HG02973 (cell line): ENCODE measurements around the gene SPPL3.
"Not testable (repeated sequence)": the region's sequence is repeated elsewhere in the genome, so short reads cannot be mapped to it uniquely, and the experiment has no call there.

Experiments
- ATAC-seq: cut with Tn5 transposase; IDR thresholded peaks from one replicate; pipeline ENCODE4 v1.9.1; 2021; ENCODE audit warnings: moderate library complexity; ENCODE audit not compliant: unreplicated experiment

Gene SPPL3, protein sequence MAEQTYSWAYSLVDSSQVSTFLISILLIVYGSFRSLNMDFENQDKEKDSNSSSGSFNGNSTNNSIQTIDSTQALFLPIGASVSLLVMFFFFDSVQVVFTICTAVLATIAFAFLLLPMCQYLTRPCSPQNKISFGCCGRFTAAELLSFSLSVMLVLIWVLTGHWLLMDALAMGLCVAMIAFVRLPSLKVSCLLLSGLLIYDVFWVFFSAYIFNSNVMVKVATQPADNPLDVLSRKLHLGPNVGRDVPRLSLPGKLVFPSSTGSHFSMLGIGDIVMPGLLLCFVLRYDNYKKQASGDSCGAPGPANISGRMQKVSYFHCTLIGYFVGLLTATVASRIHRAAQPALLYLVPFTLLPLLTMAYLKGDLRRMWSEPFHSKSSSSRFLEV

DNA sequence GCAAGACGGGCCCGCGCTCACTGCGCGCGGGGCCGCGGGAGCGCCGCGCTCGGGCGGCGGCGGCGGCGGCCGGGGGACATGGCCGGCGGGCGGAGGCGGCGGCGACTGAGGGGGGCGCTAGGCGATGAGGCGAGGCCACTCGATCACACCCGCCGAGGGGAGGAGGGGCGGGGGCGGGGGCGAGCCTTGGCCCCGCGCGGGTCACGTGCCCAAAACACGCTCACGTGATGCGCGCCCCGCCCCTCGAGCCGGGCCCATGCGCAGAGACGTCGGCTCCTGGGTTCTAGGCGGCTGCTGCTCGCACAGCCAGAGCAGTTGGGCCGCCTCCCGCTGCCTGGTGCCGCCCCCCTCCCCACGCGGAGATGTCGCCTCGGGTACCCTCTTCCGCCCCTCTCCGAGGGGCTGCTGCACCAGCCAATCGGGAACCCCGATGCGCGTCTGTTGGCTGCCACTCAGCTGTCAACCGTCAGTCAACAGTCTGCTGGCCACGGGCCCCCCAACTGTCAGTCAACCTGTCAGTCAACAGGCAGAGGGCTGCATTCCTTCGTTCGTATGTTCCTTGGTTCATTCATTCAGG is at the start of gene SPPL3:
Gene SPPL3 (minus strand): TSS at position 162 of the 577 bp plus-strand sequence. CDS start 491 bp downstream, outside the sequence.
- peak; percentile 64 for ATAC-seq

DNA sequence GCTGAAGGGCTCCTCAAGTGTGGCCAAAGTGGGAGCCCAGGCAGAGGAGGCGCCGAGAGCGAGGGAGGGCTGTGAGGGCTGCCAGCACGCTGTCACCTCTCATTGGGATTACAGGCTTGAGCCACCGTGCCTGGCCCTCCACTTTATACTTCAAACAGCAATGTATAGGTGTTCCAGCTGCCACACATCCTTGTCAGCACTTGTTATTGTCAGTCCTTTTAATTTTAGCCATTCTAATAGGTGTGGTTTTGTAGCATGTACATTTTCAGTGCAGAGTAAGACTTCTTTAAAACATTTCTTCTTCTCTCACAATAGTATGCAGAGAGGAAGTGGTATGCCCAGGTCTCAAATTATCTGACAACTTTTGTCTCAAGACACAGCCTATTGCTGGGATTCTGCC is 46.6 kb upstream of the SPPL3 start:
- no peak for ATAC-seq

DNA sequence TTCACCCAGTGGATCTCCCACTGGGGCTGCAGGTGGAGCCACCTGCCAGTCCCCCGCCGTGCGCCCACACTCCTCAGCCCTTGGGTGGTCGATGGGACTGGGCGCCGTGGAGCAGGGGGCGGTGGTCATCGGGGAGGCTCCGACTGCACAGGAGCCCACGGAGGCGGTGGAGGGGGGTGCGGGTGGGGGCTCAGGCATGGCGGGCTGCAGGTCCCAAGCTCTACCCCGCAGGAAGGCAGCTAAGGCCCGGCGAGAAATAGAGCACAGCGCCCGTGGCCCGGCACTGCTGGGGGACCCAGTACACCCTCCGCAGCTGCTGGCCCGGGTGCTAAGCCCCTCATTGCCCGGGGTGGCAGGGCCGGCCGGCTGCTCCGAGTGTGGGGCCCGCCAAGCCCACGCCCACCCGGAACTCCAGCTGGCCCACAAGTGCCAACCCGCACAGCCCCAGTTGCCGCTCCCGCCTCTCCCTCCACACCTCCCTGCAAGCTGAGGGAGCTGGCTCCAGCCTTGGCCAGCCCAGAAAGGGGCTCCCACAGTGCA is 46.2 kb upstream of the SPPL3 start:
- not testable (repeated sequence) for ATAC-seq

DNA sequence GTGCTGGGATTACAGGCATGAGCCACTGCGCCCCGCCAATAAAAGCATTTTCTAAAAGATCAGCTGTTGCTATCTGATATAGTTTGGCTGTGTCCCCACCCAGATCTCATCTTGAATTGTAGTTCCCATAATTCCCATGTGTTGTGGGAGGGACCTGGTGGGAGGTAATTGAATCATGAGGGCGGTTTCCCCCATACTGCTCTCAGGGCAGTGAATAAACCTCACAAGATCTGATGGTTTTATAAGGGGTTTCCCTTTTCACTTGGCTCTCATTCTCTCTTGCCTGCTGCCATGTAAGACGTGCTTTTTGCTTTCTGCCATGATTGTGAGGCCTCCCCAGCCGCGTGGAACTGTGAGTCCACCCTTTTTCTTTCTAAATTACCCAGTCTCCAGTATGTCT is 41.4 kb upstream of the SPPL3 start:
- ATAC-seq, result not testable (repeated sequence)

DNA sequence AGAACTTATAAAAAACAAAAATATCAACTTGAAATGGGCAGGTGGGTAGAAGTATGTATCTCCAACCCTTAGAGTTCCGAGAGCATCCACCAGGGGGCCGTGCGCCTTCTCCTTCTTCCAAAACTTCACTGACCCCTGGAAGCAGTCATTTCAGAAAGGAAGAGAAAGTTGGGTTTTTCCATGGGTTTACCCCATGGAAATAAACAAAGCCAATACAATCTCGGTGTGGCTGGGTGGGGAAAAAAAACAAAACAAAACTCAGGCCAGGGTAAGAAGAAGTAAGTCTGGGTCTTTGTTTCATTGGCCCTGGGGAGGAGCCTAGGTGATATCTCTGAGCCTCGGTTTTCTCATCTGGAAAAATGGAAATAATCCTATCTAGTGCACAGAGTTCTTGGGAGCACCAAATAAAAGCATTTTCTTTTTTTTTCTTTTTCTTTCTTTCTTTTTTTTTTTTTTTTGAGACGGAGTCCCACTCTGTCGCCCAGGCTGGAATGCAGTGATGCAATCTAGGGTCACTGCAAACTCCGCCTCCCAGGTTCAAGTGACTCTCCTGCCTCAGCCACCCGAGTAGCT is 40.6 kb upstream of the SPPL3 start:
- no peak for ATAC-seq

DNA sequence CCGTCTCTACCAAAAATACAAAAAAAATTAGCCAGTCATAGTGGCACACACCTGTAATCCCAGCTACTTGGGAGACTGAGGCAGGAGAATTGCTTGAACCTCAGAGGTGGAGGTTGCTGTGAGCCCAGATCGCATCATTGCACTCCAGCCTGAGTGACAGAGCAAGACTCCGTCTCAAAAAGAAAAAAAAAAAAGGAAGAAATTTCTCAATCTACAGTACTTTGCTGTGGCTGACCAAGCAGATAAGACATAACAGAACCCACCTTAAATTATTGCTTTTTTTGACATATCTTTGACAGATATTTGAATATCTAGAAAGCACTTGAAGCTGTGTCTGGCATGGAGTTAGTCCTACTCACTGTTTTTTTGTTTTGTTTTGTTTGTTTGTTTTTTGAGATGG is 39.3 kb upstream of the SPPL3 start:
- no peak for ATAC-seq

DNA sequence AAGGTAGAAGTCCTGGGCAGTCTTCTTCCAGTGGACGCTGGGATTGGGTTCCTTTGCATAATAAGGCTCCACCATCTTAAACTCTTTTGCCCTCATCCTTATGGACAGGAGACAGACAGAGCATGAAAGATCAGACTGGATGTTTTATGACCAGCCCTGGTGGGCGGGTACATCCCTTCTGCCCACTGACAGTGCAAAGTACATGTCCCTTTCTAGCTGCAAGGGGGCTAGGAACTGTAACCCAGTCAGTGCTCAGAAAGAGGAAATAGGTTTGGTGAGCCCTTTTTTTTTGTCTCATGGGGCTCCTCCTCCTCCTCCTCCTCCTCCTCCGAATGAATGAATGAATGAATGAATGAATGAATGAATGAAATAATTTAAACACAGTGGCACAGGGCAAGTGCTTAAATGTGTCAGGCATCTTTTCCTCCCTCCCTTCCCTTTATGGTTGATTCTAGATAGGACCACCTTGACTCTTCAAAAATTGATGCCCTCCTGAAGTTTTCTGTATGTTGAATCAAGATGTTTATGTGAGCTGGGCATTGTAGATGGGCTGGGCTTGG is 37.8 kb upstream of the SPPL3 start:
- ATAC-seq, result no peak

DNA sequence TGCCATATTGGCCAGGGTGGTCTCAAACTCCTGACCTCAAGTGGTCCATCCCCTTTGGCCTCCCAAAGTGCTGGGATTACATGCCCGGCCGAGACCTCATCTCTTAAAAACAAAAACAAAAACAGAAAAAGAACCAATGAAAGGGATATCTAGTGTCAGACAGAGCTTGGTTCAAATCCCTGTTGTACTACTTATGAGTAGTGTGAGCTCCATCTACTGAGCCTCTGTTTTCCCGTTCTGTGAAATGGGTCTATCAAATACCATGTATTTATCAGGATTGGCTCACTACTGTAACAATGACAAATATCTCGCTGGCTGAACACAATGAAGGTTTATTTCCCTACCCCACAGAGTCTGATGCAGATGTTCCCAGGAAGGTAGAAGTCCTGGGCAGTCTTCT is 37.3 kb upstream of the SPPL3 start:
- no peak for ATAC-seq

DNA sequence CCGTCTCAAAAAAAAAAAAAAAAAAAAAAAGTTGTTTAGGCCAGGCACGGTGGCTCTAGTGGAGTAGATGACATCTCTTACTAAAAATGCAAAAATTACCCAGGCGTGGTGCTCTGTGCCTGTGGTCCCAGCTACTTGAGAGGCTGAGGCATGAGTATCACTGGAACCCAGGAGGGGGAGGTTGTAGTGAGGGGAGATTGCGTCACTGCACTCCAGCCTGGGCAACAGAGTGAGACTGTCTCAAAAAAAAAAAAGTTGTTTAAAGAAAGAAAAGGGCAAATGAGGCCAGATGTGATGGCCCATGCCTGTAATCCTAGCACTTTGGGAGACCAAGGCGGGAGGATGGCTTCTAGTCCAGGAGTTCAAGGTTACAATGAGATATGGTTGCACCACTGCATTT is 36.6 kb upstream of the SPPL3 start:
- no peak for ATAC-seq

DNA sequence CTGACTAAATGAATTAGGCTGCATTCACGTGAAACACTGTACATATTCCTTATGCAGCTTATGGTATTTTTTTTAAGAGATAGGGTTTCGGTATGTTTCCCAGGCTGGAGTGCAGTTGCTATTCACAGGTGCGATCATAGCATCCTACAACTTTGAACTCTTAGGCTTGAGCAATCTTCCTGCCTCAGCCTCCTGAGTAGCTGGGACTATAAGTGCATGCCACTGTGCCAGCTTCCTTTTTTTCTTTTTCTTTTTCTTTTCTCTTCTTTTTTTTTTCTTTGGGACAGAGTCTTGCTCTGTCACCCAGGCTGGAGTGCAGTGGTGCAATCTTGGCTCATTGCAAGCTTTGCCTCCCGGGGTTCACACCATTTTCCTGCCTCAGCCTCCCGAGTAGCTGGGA is 35.8 kb upstream of the SPPL3 start:
- no peak for ATAC-seq

DNA sequence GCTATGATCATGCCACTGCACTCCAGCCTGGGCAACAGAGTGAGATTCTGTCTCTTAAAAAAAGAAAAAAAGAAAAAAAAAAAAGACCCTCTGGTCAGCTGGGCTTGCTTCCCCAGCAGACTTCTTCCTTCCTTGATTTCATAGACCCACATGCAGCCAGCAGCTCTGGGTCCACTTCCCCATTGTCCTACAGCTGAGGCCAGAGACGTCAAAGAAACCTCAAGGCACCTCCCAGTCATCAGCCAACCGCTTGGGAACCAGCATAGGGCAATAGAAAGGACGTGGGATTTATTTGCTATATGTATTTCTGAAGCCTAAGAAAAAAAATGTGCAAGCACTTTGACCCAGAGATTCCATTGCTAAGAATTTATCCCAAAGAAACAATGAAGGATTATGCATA is 35.4 kb upstream of the SPPL3 start:
- ATAC-seq, result no peak

DNA sequence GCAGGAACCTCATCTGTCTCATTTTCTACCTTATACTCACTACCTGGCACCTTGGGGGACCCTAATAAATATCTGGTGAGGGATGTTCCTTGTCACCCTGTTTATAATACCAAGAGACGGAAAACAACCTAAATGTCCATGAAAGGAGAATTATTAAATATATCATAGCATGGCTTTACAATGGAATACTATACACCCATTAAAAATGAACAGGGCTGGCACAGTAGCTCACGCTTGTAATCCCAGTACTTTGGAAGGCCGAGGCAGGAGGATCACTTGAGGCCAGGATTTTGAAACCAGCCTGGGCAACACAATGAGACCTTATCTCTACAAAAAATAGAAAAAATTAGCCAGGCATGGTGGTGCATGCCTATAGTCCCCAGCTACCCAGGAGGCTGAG is 34.3 kb upstream of the SPPL3 start:
- ATAC-seq, result no peak

DNA sequence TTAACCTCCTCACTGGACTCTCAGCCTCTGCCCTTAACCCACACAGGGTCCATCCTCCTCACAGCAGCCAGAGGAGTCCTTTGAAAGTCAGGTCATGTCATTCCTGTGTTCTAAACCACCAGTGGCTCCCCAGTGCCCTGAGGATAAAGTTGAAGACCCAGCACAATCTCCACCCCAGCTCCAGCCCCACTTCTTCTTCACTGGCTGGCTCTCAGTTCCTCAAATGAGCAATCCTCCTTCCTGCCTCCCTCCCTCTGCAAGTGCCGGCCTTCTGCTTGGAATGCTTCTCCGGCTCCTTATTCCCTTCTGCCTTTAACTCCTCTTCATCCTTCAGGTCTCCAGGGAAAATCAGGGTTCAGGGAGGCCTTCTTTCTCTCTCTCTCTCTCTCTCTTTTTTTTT is 32.0 kb upstream of the SPPL3 start:
- ATAC-seq, result no peak

DNA sequence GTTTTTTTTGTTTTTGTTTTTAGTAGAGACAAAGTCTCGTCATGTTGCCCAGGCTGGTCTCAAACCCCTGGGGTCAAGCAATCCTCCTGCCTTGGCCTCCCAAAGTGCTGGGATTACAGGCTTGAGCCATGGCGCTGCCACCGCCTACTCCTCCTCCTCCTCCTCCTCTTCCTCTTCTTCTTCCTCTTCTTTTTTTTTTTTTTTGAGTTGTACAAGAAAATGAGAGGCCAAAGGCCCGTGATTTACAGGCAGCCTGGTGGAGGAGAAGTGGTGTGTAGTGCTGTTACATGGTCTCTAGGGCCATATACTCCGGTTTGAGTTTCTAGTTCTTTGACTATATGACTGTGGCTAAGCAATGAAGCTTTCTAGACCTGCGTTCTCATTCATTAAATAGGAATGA is 29.6 kb upstream of the SPPL3 start:
- no peak for ATAC-seq

DNA sequence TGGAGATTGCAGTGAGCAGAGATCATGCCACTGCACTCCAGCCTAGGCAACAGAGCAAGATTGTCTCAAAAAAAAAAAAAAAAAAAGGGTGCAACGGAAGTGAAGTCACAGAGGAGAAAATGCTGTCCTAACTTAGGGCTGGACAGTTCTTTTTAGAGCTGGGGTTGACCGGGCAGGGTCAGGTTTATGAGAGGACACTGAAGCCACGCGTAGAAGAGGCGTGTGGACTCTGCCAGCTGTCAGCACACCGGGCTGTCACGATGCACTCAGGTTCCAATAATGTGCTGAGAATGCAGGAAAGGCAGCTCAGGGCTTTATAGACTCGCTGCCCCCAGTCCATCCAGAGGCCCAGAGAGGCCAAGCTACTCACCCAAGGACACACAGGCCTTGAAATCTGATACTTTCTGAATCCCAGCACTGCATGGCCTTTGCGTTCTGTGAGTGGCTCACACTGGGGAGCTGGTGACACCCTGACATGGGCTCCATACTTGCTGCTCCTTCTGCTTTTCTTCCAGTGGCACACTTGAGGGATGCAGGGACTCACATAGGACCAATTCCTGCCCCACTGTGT is 28.9 kb upstream of the SPPL3 start:
- no peak for ATAC-seq

DNA sequence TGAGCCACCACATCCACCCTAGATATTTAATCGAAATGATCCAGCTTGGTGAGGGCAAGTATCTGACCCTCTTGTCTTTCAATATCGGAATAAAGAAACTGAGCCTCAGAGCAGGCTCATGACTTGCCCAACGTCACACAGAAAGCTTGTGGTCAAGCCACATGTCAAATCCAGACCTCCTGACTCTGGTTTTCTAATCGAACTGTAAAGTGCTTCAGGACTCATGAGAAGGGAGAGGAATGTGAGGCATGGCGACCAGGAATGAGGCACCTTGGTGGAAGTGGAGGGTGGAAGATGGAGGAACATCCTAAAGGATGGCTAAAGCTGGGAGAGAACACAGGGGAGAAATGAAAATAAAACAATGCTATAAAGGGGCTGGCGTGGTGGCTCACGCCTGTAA is 27.9 kb upstream of the SPPL3 start:
- no peak for ATAC-seq

DNA sequence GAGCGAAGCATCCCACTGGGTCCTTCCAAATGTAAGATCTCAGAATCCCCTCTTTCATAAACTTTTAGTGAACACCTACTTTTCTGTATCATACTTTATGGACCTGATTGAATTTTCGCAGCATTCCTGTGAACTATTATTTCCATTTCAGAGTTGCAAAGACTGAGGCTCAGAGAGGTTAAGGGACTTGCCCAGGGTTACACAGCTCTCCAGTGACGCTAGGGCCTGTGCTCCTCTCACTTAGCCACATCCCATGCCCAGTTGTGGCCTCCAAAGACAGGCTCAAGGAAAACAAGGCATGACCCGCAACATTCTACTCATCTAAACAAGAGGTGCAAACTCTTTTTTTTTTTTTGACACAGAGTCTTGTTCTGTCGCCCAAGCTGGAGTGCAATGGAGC is 25.9 kb upstream of the SPPL3 start:
- no peak for ATAC-seq

DNA sequence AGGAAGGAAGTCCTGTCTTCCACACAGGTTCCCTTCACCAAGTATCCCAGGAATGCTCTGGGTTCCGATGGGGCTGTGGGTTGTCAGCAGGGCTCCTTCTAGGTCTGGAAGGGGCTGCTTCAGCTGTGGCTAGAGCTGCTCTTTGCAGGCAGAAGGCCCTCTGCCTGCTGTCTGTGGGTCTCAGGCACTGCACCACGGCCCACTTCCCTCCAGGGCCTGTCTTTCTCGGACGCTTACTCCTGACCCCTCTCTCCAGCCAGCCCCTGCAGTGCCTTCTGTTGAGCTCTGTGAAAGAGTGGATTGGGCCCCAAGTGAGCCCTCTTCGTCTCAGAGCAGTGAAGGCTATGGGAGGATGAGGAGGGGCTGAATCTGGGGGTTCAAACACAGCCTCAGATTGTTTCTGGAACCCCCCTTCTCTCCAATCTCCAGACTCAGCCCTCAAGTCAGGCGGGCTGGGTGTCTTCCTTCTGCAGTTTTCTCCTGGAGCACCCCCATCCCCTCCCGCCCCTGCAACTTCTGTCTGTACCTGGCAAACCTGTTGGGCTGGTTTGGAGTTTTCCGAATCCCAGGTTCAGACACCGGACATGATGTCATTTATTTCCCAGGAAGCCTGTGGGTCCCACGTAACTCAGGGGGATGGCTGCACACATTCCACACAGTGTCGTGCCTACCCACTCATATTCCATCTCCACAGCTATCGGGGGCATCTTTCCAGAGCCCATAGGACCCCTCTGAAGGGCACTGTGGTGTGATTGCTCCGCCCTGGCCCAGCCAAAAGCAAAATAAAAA is 24.9 kb upstream of the SPPL3 start:
- ATAC-seq, result no peak

DNA sequence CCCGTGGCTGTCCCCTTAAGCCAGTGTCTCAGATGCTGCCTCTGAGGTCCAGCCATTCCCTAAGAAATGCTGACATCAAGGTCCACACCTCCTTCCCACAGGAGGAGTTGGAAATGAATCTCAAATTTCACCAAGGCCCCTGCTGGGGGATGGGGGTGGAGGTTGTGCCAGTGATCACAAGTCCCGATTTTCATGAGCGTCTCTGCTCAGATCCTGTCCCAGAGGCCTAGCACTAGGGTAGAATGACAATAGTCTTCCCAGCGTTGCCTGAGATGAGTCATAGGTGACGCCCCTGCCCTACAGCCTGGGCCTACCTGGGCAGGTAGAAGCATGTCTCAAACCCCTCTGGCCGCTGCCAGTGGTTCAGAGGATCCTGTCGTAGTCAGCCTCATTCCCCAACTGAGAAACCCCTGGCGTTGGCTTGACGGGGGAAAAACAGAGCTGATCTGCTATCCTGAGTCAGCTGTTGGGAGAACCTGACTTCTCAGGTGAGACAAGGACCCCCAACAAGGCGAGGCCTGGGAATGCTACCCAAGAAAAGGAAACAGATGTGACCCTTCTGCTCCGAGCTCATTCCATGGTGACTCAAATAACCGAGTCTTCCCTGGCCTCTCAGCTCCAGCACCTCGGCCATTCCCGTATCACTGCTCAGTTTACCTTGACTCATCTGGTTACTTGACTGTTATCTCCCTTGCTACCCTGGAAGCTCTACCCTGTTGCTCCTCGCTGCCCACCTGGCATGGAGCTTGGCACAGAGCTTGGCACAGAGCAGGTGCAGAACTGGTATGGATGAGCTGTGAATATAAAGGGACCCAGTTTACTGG is 21.8 kb upstream of the SPPL3 start:
- ATAC-seq, result no peak

DNA sequence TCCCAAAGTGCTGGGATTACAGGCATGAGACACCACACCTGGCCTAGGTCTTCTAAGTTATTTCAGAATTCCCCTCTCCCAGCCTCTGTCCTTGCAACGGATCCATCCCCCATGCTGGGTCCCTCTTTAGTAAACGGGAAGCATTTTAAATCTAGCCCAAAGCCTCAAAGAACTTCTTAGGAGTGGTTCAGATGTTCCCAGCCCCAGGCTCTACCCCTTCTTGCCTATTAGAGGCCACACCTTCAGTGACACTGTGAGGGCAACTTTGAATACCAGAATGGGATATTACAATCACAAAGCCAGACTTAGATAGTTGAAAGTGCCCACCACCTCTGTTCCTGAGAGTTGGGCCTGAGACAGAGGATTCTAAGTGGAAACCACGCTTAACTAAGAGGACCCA is 18.1 kb upstream of the SPPL3 start:
- no peak for ATAC-seq
